Sigmoid colon (tissue), 7 donors: ENCODE measurements around the gene ARHGAP25. TPM values are rescaled to one million over a fixed set of nuclear protein-coding genes. Genes with fewer than 3 reads are reported as not detected.

ENCODE experiments used
- DNase-seq: peaks from one replicate; pipeline ENCODE4 v3.0.0-alpha.2; 2019
- H3K27ac ChIP-seq, 4 donors: fragments of 200-600 bp; sonication (generic); one replicate each; pipeline ENCODE4 v1.5.1; 2016 to 2019; ENCODE audit warnings: mild to moderate bottlenecking in 1 of 4
- H3K27me3 ChIP-seq, 3 donors: fragments of 200-600 bp; sonication (generic); one replicate each; pipeline ENCODE4 v1.5.1; 2019; ENCODE audit warnings: mild to moderate bottlenecking in 1 of 3
- H3K36me3 ChIP-seq, 4 donors: fragments of 200-600 bp; sonication (generic); one replicate each; pipeline ENCODE4 v1.5.1; 2016 to 2019
- H3K4me1 ChIP-seq, 4 donors: fragments of 200-600 bp; sonication (generic); one replicate each; pipeline ENCODE4 v1.5.1; 2017 to 2019
- H3K4me3 ChIP-seq, 4 donors: fragments of 200-600 bp; sonication (generic); one replicate each; pipeline ENCODE4 v1.5.1; 2017 to 2019; ENCODE audit warnings: mild to moderate bottlenecking in 2 of 4, moderate library complexity in 1 of 4
- H3K9me3 ChIP-seq, 4 donors: fragments of 200-600 bp in 3 of 4; sonication (generic) in 3 of 4; one replicate each; pipeline versions ENCODE4 v1.5.1 to v1.6.1; 2013 to 2019
- CTCF ChIP-seq, 4 experiments: fragments of 450-650 bp in 3 of 4; fragments of 200-600 bp in 1 of 4; IDR thresholded peaks; one replicate each; pipeline ENCODE4 v1.5.1; 2016 to 2019; ENCODE audit warnings: antibody characterized with exemption in 4 of 4, mild to moderate bottlenecking in 3 of 4, moderate library complexity in 2 of 4
- EP300 ChIP-seq, 4 donors: sonication (generic); formaldehyde crosslinking; IDR thresholded peaks; one replicate each; pipeline ENCODE4 v1.6.1; 2017; ENCODE audit warnings: antibody characterized with exemption in 4 of 4
- POLR2A ChIP-seq, 2 donors: fragments of 450-650 bp; IDR thresholded peaks; one replicate each; pipeline ENCODE4 v1.6.1; 2016; ENCODE audit warnings: antibody characterized with exemption in 2 of 2, mild to moderate bottlenecking in 2 of 2, moderate library complexity in 2 of 2
- POLR2AphosphoS5 ChIP-seq, 4 donors: sonication (generic); formaldehyde crosslinking; IDR thresholded peaks; one replicate each; pipeline ENCODE4 v1.6.1; 2017; ENCODE audit warnings: antibody characterized with exemption in 4 of 4
- WGBS, 2 donors: extraction: QIAGEN DNeasy Blood & Tissue Kit; methylation state at CpG; one replicate each; pipeline ENCODE4 v1.1.7; 2013; 5-methylcytosine and 5-hydroxymethylcytosine counted together
- intact Hi-C: fragments of 100-400 bp; cut with DNase I; formaldehyde crosslinking; loops from one replicate; pipeline ENCODE4 v1.15.1; 2023
- polyA plus RNA-seq, 3 donors: library from polyadenylated mRNA; stranded (reverse); fragments of 200-250 nt; gene quantifications; one replicate each; pipeline ENCODE4 v1.2.3, GENCODE V29; 2013
- total RNA-seq, 4 donors: library from RNA; depleted of rRNA; stranded (reverse); fragments of >200 nt; gene quantifications; one replicate each; pipeline ENCODE4 v1.1.0, GENCODE V29; 2016
- donor health status: healthy with polysubstance abuse.
- donor health status: Bipolar disorder and iron deficiency.
- donor health status: healthy.

ARHGAP25 gene
- total and polyA plus RNA-seq, 7 donors, result 2.6 to 18.1 (median 5.8) TPM

- H3K4me1 ChIP-seq, result peaks cover 0 to 4% (median 0%) of the 10 kb centered on the region in 4 donors
- no peaks in the 10 kb centered on the region for H3K9me3 ChIP-seq
- intact Hi-C loops, result no loop called here
- H3K4me3 ChIP-seq, result no peak overlapping the region
- TF ChIP-seq CTCF (IDR thresholded peaks at IDR 0.05) (no peak), POLR2A (IDR thresholded peaks at IDR 0.05) (no peak), EP300 (IDR thresholded peaks at IDR 0.05) (no peak), POLR2AphosphoS5 (IDR thresholded peaks at IDR 0.05) (no peak)
- no peaks in the 10 kb centered on the region for H3K36me3 ChIP-seq
- H3K27me3 ChIP-seq, result no peaks in the 10 kb centered on the region
- no peak overlapping the region for H3K27ac ChIP-seq
- no peak for DNase-seq
Observed at GRCh38 chr2:68779595-68779994, 45.0 kb downstream of the ARHGAP25 start.

GRCh38 chr2:68784188-68784587 lies 49.6 kb downstream of the ARHGAP25 start:
- no peak for TF ChIP-seq EP300 (IDR thresholded peaks at IDR 0.05)
- TF ChIP-seq POLR2A (IDR thresholded peaks at IDR 0.05), result no peak
- TF ChIP-seq POLR2AphosphoS5 (IDR thresholded peaks at IDR 0.05), result no peak
- TF ChIP-seq CTCF (IDR thresholded peaks at IDR 0.05), result no peak
- Histone ChIP-seq H3K4me1 (peaks cover 0 to 4% (median 0%) of the 10 kb centered on the region in 4 donors), H3K9me3 (no peaks in the 10 kb centered on the region), H3K27ac (no peak overlapping the region), H3K4me3 (no peak overlapping the region), H3K36me3 (no peaks in the 10 kb centered on the region), H3K27me3 (no peaks in the 10 kb centered on the region)
- WGBS, 2 donors, result 74 to 85% methylated on average over 2 of the region's 2 CpGs
- intact Hi-C loops, result no loop called here
- no peak for DNase-seq

GRCh38 chr2:68784915-68785314 lies 50.3 kb downstream of the ARHGAP25 start:
- H3K36me3 ChIP-seq, result no peaks in the 10 kb centered on the region
- intact Hi-C loops, result no loop called here
- peaks cover 0 to 3% (median 0%) of the 10 kb centered on the region in 4 donors for H3K4me1 ChIP-seq
- DNase-seq, result no peak
- TF ChIP-seq POLR2AphosphoS5 (IDR thresholded peaks at IDR 0.05) (no peak), POLR2A (IDR thresholded peaks at IDR 0.05) (no peak), CTCF (IDR thresholded peaks at IDR 0.05) (no peak), EP300 (IDR thresholded peaks at IDR 0.05) (no peak)
- no peak overlapping the region for H3K27ac ChIP-seq
- no peaks in the 10 kb centered on the region for H3K27me3 ChIP-seq
- no peak overlapping the region for H3K4me3 ChIP-seq
- no peaks in the 10 kb centered on the region for H3K9me3 ChIP-seq
- WGBS, 2 donors, result 12 to 54% methylated on average over 1 of the region's 1 CpG

- H3K9me3 ChIP-seq, result no peaks in the 10 kb centered on the region
- H3K27ac ChIP-seq, result no peak overlapping the region
- intact Hi-C loops, result no loop called here
- H3K4me3 ChIP-seq, result no peak overlapping the region
- DNase-seq, result no peak
- no peaks in the 10 kb centered on the region for H3K27me3 ChIP-seq
- TF ChIP-seq POLR2AphosphoS5 (IDR thresholded peaks at IDR 0.05) (no peak), POLR2A (IDR thresholded peaks at IDR 0.05) (no peak), EP300 (IDR thresholded peaks at IDR 0.05) (no peak), CTCF (IDR thresholded peaks at IDR 0.05) (no peak)
- 74 to 84% methylated on average over 4 of the region's 4 CpGs for WGBS, 2 donors
- no peaks in the 10 kb centered on the region for H3K36me3 ChIP-seq
- H3K4me1 ChIP-seq, result no peaks in the 10 kb centered on the region
Observed at GRCh38 chr2:68787356-68787755, 52.7 kb downstream of the ARHGAP25 start.

GRCh38 chr2:68789603-68790002 lies 55.0 kb downstream of the ARHGAP25 start:
- Histone ChIP-seq H3K4me3 (no peak overlapping the region), H3K27ac (no peak overlapping the region), H3K36me3 (no peaks in the 10 kb centered on the region), H3K4me1 (no peaks in the 10 kb centered on the region), H3K9me3 (no peaks in the 10 kb centered on the region), H3K27me3 (no peaks in the 10 kb centered on the region)
- DNase-seq, result no peak
- 80 to 90% methylated on average over 7 of the region's 7 CpGs for WGBS, 2 donors
- TF ChIP-seq CTCF (IDR thresholded peaks at IDR 0.05), result no peak
- TF ChIP-seq POLR2A (IDR thresholded peaks at IDR 0.05), result no peak
- no peak for TF ChIP-seq EP300 (IDR thresholded peaks at IDR 0.05)
- no peak for TF ChIP-seq POLR2AphosphoS5 (IDR thresholded peaks at IDR 0.05)
- intact Hi-C loops, result no loop called here
